ENCODE measurements around the gene AFF3.

DNA sequence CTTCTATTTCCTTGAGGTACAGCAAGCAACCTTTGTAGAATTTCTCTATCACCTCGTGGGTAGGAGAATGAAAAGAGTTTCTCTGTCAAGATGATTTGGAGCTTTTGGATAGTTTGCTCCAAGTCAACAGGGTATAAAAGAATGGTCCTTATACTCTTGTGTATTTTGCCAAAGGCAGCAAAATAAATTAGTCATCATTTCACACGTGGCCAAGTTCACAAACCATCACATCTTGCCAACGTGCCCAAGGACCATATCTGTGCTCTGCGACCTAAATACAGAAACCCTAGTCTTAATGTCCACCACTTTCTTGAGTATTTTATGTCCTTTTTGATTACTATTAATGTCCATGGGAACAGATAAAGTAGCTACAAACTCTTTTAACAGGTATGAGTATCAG lies 262.9 kb downstream of the AFF3 start:
- TF ChIP-seq, protein P1, sequence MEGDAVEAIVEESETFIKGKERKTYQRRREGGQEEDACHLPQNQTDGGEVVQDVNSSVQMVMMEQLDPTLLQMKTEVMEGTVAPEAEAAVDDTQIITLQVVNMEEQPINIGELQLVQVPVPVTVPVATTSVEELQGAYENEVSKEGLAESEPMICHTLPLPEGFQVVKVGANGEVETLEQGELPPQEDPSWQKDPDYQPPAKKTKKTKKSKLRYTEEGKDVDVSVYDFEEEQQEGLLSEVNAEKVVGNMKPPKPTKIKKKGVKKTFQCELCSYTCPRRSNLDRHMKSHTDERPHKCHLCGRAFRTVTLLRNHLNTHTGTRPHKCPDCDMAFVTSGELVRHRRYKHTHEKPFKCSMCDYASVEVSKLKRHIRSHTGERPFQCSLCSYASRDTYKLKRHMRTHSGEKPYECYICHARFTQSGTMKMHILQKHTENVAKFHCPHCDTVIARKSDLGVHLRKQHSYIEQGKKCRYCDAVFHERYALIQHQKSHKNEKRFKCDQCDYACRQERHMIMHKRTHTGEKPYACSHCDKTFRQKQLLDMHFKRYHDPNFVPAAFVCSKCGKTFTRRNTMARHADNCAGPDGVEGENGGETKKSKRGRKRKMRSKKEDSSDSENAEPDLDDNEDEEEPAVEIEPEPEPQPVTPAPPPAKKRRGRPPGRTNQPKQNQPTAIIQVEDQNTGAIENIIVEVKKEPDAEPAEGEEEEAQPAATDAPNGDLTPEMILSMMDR (IDR thresholded peaks at IDR 0.05; ENCODE audit: low read depth, low read length, missing input control): no peak
- TF ChIP-seq, protein P2, sequence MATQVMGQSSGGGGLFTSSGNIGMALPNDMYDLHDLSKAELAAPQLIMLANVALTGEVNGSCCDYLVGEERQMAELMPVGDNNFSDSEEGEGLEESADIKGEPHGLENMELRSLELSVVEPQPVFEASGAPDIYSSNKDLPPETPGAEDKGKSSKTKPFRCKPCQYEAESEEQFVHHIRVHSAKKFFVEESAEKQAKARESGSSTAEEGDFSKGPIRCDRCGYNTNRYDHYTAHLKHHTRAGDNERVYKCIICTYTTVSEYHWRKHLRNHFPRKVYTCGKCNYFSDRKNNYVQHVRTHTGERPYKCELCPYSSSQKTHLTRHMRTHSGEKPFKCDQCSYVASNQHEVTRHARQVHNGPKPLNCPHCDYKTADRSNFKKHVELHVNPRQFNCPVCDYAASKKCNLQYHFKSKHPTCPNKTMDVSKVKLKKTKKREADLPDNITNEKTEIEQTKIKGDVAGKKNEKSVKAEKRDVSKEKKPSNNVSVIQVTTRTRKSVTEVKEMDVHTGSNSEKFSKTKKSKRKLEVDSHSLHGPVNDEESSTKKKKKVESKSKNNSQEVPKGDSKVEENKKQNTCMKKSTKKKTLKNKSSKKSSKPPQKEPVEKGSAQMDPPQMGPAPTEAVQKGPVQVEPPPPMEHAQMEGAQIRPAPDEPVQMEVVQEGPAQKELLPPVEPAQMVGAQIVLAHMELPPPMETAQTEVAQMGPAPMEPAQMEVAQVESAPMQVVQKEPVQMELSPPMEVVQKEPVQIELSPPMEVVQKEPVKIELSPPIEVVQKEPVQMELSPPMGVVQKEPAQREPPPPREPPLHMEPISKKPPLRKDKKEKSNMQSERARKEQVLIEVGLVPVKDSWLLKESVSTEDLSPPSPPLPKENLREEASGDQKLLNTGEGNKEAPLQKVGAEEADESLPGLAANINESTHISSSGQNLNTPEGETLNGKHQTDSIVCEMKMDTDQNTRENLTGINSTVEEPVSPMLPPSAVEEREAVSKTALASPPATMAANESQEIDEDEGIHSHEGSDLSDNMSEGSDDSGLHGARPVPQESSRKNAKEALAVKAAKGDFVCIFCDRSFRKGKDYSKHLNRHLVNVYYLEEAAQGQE (IDR thresholded peaks at IDR 0.05): no peak
- TF ChIP-seq NR2F2 (IDR thresholded peaks at IDR 0.05) (no peak), RAD21 (IDR thresholded peaks at IDR 0.05) (no peak), YY1 (IDR thresholded peaks at IDR 0.05) (no peak), SP1 (IDR thresholded peaks at IDR 0.05) (no peak), TAF1 (conservative IDR thresholded peaks at IDR 0.05) (no peak)

All from liver (tissue), 3 donors.